BE2C (cell line): ENCODE measurements around the gene BGN.

Experiments used
- DNase-seq: peaks from one replicate; pipeline ENCODE4 v3.0.0-alpha.2; 2020
- H3K27me3 ChIP-seq: fragments of 250-450 bp; sonication (Bioruptor Pico); 2 replicates; pipeline ENCODE4 v1.5.1; 2020; ENCODE audit warnings: mild to moderate bottlenecking
- H3K36me3 ChIP-seq: fragments of 250-450 bp; sonication (Bioruptor Pico); 2 replicates; pipeline ENCODE4 v1.5.1; 2020; ENCODE audit warnings: mild to moderate bottlenecking
- H3K4me1 ChIP-seq: fragments of 250-450 bp; sonication (Bioruptor Pico); 2 replicates; pipeline ENCODE4 v1.5.1; 2020
- H3K4me3 ChIP-seq: 2 replicates; pipeline ENCODE4 v1.5.1; 2011; ENCODE audit warnings: low read depth, low read length
- H3K9me3 ChIP-seq: fragments of 250-450 bp; sonication (Bioruptor Pico); 2 replicates; pipeline ENCODE4 v1.5.1; 2020
- TF ChIP-seq, protein P1 (sequence below): IDR thresholded peaks from 2 replicates; pipeline ENCODE4 v1.5.1; 2012; ENCODE audit warnings: mild to moderate bottlenecking, low read depth, low read length

BGN gene

DNA sequence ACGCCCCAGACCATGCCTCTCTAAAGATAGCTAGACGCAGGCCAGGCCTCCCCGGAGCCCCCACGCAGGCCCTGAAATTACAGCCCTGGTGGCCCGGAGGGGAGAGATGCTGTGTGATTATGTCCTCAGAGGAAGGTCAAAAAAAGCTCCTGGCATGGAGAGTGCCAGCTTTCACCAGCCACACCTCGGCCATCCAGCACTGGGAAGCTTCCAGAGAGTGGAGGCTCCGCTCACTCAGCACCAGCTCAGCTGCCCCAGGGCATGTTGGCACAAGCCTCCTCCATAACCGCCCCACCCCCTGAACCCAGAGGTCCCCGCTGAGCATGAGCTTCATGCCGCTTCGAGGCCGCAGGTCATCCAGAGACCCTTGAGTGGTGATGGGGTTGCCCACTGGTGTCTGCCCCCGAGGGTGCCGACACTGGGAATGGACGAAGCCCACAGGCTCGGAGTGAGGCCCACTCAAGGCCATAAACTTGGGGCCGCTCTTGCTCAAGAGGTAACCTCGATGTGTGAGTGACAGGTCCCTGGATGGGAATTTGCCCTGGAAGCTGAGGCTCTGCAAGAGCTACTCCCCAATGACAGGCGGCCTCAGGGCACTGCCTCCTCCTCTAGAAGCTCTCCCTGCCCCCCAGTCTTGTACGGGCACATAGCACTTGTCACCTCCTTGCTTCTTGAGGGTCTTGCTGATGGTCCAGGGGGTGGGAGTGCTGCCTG is 4.4 kb upstream of the BGN start:
- Histone ChIP-seq H3K4me1 (peaks cover 23% of the 10 kb centered on the region), H3K4me3 (no peak overlapping the region), H3K9me3 (no peaks in the 10 kb centered on the region), H3K27me3 (no peaks in the 10 kb centered on the region), H3K36me3 (no peaks in the 10 kb centered on the region)
- TF ChIP-seq, protein P1, sequence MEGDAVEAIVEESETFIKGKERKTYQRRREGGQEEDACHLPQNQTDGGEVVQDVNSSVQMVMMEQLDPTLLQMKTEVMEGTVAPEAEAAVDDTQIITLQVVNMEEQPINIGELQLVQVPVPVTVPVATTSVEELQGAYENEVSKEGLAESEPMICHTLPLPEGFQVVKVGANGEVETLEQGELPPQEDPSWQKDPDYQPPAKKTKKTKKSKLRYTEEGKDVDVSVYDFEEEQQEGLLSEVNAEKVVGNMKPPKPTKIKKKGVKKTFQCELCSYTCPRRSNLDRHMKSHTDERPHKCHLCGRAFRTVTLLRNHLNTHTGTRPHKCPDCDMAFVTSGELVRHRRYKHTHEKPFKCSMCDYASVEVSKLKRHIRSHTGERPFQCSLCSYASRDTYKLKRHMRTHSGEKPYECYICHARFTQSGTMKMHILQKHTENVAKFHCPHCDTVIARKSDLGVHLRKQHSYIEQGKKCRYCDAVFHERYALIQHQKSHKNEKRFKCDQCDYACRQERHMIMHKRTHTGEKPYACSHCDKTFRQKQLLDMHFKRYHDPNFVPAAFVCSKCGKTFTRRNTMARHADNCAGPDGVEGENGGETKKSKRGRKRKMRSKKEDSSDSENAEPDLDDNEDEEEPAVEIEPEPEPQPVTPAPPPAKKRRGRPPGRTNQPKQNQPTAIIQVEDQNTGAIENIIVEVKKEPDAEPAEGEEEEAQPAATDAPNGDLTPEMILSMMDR, result no peak
- DNase-seq, result peak; percentile 28

DNA sequence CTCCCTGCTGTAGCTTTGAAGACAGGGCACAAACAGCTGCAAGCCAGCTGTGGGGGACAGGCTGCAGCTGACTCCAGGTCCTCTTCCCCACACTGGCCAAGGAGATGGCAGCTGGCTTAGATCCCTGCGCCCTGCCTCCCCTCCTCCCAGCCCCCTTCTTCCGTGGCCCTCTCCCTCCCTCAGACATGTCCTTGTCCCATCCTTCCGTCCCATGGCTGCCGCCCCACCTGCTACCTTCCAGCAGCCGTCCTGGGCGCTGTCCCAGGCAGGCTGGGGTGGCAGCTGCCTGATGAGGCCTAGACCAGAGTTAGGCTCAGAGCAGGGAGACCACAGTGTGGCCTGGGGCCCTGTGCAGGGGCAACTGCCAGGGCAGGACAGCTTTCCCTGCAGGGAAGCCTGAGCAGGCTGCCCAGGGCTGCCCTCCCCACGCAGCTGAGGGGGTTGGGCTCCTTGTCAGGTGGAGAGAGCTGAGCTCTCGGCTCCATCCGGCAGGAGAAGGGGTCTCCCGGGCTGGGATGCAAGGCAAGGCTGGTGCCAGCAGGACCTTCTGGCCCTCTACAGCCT is 3.3 kb upstream of the BGN start:
- TF ChIP-seq, protein P1, result no peak
- H3K9me3 ChIP-seq, result no peaks in the 10 kb centered on the region
- no peak for DNase-seq
- H3K36me3 ChIP-seq, result no peaks in the 10 kb centered on the region
- peaks cover 18% of the 10 kb centered on the region for H3K4me1 ChIP-seq
- no peak overlapping the region for H3K4me3 ChIP-seq
- no peaks in the 10 kb centered on the region for H3K27me3 ChIP-seq

DNA sequence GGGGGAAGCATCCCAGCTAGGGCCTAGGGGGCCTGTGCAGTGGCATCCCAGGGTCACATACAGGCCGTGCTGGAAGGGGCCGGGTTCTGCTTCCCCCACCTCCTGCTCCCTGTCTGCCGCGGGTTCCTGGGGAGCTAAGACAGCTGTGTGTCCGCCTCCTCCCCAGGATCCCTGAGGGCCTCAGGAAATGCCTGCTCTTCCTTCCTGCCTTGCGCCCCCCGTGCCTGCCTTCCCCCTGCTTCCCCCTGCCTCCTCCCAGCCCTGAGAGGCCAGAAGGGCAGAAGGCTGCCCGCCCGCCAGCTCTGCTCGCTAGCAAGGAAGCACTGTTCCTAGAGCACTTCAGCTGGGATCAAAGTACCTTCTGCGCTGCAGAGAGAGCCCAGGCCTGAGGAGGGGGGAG is 2.9 kb upstream of the BGN start:
- H3K36me3 ChIP-seq, result no peaks in the 10 kb centered on the region
- TF ChIP-seq, protein P1, result no peak
- no peaks in the 10 kb centered on the region for H3K27me3 ChIP-seq
- H3K4me1 ChIP-seq, result peaks cover 16% of the 10 kb centered on the region
- no peak overlapping the region for H3K4me3 ChIP-seq
- no peak for DNase-seq
- H3K9me3 ChIP-seq, result no peaks in the 10 kb centered on the region

DNA sequence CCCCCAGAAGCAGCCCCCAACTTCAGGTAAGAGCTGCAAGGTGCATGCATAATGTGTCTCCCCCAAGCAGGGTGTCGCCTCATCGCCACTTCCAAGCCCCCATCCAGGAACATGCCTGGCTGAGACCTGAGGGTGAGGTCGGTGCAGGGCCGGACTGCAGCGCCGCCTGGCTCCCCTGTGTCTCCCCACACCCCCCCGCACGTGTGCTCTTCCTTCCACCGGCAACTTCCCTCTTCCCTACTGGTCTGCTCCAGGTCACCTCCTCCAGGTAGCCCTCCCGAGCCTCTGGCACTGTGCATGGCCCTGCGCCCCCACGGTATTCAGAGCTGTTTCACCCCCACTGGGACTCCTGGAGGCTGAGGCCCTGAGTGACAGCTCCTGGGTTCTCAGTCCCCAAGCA is 2.2 kb upstream of the BGN start:
- TF ChIP-seq, protein P1, result no peak
- Histone ChIP-seq H3K4me1 (peaks cover 16% of the 10 kb centered on the region), H3K27me3 (no peaks in the 10 kb centered on the region), H3K4me3 (no peak overlapping the region), H3K36me3 (no peaks in the 10 kb centered on the region), H3K9me3 (no peaks in the 10 kb centered on the region)
- DNase-seq, result no peak

DNA sequence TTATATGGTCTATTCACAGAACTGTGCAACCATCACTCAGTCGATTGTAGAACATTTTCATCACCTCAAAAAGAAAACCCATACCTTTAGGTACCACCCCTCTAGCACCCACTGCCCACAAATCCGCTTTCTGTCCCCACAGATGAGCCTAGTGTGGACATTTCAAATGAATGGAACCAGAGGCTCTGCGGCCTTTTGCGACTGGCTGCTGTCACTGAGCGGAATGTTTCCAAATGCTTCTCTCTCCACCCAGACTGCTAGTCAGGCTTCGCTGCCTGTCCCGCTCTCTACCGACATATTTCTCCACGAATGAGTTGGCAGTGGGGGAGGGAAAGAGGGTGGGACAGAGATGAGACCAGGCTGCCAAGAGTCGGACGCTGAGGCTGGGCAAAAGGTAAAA is 1.7 kb upstream of the BGN start:
- H3K4me1 ChIP-seq, result peaks cover 11% of the 10 kb centered on the region
- no peaks in the 10 kb centered on the region for H3K36me3 ChIP-seq
- DNase-seq, result no peak
- no peak overlapping the region for H3K4me3 ChIP-seq
- no peaks in the 10 kb centered on the region for H3K9me3 ChIP-seq
- H3K27me3 ChIP-seq, result no peaks in the 10 kb centered on the region
- TF ChIP-seq, protein P1, result no peak

DNA sequence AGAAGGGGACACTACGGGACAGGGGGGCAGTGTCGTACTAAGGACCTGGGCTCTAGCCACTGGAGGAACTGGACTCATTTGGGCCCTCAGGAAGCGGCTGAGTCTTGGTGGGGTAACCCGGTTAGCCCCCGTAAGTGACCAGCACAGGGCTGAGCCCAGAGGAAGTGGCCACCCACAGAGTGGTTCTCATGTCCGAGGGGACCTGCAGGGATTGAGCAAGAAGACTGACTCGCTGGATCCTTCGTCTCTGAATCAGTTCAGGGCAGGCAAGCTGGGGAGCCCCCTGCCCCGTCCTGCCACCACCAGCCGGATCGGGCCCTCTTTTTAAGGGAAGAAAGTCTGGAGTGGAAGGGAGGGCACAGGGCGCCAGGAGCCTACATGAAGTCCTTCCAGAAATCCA is 719 bp upstream of the BGN start:
- H3K36me3 ChIP-seq, result no peaks in the 10 kb centered on the region
- H3K4me3 ChIP-seq, result no peak overlapping the region; the same call in 1 of the 2 replicates
- TF ChIP-seq, protein P1, result no peak
- H3K27me3 ChIP-seq, result no peaks in the 10 kb centered on the region
- no peaks in the 10 kb centered on the region for H3K9me3 ChIP-seq
- H3K4me1 ChIP-seq, result peaks cover 9% of the 10 kb centered on the region
- no peak for DNase-seq
